NAMALWA (cell line): Measurements from ENCODE around the gene NHLRC4.

Experiments used
- DNase-seq: peaks from one replicate; pipeline ENCODE4 v3.0.0-alpha.2; 2015; ENCODE audit warnings: low spot score

NHLRC4 gene

GRCh38 chr16:582614-583331 lies 16.0 kb downstream of the NHLRC4 start:
- no peak for DNase-seq

DNA sequence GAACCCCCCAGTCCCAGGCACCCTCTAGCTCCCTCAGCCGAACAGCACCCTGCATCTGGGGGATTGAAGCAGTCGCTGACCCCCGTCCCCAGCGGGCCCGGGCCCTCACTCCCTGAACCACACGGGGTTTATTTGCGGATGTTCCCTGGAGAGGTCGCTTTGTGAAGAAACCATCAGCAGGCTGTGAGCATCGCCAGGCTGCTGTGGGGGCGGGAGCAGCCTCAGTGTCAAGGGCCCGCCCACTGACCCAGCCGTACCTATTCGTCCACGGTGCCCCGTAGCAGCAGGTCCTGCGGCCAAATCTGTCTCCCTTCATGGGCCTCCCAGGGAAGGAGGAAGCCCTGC lies 16.6 kb downstream of the NHLRC4 start:
- no peak for DNase-seq

DNA sequence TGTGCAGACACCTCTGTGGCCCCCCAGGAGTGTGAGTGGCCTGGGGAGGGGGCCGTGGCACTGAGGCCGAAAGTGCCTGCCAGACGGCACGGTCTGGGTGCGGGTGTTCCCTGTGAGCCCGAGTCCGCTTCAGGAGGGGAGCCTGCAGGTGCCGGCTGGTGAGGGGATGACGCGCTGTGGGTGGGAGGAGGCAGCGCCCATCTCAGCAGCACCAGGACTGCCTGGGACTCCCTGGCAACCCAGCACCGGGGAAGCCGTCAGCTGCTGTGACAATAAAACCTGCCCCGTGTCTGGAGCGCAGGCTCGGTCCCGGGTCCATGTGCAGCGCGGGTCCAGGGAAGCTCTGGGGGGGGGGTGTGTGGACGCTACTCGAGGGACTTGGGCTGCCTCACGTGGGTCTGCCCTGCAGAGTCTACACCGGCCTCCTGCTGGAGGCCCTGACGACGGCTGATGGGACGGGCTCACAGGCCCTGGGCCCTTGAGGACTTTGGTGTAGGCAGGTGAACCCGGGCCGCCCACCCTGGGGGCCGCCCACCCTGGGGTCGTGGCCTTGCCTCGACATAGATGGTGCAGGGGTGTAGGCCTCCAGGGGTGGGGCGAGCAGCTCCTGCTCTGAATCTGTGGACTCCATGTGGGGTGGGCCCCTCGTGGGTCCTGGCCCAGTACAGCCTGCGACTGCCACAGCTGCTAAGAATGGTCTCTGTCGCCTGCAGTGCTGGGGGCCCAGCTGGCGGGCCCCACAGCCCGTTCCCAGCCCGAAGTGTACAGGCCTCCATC lies 17.2 kb downstream of the NHLRC4 start:
- no peak for DNase-seq

- peak; percentile 36 for DNase-seq
These were observed 18.5 kb downstream of the NHLRC4 start for GRCh38 chr16:585351-585750.

- DNase-seq: no peak
These were observed 19.3 kb downstream of the NHLRC4 start for GRCh38 chr16:586047-586644.

GRCh38 chr16:586645-587590 lies 20.1 kb downstream of the NHLRC4 start:
- no peak for DNase-seq

DNA sequence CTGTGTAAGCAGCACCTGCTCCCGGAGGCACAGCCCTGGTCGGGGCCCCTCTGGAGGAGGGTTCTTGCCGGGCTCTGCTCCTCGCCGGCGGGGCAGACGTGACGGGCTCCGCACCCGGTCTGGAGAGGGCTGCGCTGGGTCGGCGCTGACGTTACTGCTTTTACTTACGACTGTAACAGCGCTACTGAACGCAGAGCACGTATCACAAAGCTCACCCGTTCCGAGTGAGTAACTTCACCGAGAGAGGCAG lies 21.8 kb downstream of the NHLRC4 start:
- peak; percentile 83 for DNase-seq

DNA sequence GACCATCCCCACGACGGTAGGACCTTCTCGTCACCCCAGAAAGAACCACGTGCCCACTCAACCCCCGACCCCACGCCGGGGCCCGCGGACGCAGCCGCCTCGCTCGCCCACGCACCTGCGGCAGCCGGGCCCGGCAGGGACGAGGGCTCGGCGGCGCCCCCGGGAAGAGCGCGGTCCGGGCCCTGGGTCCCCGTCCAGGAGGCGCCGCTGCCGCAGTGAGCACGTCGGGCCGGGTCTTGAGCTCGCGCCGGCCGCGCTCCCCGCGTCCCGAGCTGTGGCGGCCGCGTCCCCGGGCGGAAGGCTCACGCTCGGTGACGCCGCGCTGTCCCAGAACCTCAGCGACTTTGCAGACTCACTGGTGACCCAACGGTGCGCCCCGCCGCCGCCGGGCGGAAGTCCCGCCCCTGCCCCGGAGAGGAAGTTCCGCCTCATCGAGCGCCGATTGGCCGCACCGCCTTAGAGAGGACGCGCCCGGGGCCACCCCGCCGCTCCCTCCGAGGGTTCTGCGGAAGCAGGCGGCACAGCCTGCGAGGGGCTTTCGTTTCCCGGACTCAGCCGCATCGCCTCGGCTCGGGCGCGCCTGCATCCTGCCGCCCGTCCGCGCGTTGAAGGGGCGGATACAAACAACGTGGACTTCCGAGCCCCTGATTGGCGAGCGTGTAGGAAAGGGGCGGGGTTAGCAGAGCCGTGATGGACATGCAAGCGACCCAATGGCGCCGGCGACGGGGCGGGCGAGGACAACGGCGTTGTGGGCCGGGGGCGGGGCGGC lies 22.3 kb downstream of the NHLRC4 start:
- DNase-seq: peak; percentile 95

- DNase-seq: peak; percentile 96
These were observed 22.9 kb downstream of the NHLRC4 start, which contains the start of gene RAB40C for GRCh38 chr16:589658-590187. RAB40C (plus strand) TSS chr16:590066; CDS start chr16:590292, 226 bp downstream.

DNA sequence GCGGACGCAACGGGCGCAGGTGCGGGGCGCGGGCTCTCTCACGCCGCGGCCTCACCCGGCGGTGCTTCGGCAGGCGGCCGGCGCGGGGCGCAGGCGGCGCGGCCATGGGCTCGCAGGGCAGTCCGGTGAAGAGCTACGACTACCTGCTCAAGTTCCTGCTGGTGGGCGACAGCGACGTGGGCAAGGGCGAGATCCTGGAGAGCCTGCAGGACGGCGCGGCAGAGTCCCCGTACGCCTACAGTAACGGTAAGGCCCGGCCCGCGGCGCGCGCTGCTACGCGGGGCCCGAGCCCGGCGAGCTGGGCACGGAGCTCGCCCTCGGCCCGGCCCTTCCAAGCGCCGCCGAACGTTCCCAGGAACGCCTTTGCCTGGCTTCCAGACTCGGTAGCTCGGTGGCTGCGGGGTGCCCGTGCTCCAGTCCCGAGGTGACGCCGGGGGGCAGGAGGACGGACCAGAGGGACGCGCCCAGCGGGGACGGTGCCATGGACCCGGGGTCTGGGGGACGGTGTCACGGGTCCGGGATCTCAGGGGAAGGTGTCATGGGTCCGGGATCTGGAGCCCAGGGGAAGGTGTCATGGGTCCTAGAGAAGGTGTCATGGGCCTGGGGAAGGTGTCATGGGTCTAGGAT lies 23.5 kb downstream of the NHLRC4 start:
- no peak for DNase-seq

- DNase-seq: no peak
These were observed 24.0 kb downstream of the NHLRC4 start for GRCh38 chr16:590815-591200.

DNA sequence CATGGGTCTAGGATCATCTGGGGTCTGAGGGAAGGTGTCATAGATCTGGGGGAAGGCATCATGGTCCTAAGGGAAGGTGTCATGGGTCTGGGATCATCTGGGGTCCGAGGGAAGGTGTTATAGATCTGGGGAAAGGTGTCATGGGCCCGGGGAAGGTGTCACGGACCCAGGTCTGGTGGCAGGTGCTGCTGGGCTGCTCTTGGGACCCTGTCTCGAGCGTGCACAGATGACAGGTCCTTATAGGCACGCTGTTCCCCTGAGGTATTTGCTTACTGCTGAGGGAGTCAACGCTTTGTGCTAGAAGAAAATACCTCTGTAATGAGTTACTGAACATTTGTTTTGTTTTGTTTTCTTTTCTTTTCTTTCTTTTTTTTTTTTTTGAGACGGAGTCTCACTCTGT lies 24.4 kb downstream of the NHLRC4 start:
- no peak for DNase-seq

DNA sequence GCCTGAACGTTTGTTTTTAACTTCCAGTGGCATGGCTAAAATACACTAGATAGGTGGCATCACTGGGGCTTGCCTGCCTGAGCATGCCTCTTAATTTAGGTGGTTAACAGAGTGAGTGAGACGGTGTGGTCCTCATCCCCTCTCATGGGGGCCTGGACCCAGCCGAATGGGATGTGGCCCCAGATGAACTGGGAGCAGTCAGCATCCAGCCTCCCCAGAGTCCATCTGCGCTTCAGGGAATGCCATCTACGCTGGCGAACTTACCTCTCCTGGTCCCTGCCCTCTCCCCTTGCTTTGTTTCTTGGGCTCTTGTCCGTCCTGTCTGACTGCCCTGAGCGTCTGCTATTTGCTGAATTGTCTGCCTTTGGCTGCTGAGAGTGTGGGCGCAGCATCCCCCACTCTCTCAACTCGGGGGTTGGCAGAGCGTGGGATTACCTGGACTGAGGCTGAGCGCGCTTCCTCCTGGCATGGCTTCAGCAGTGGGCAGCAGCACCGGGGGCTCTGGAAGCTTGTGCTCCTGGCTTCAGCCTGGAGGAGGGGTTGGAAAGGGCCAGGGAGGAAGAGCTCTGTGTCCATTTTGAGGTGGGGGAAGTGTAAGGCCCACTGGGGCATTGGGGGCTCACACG lies 25.2 kb downstream of the NHLRC4 start:
- DNase-seq: no peak

GRCh38 chr16:592518-593306 lies 25.9 kb downstream of the NHLRC4 start:
- DNase-seq: no peak

DNA sequence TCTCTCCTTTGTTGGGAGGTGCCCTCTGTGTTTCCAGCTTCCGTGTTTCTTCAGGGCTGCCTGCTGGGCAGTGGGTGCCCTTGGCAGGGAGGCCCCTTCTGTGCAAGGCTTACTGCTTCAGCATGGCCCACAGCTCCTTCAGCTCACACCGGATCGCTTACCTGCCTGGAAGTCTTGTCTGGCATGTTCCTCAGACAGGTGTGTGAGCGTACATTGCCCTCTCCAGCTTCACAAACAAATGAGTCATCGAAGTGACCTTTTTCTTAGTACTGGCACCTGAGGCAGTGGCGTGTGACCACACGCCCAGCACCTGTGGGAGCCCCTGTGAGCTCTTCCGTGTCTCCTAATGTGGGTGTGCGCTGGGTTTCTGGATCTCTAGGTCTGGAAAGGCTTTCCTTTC lies 26.6 kb downstream of the NHLRC4 start:
- DNase-seq: no peak

GRCh38 chr16:593807-594206 lies 27.0 kb downstream of the NHLRC4 start:
- no peak for DNase-seq

DNA sequence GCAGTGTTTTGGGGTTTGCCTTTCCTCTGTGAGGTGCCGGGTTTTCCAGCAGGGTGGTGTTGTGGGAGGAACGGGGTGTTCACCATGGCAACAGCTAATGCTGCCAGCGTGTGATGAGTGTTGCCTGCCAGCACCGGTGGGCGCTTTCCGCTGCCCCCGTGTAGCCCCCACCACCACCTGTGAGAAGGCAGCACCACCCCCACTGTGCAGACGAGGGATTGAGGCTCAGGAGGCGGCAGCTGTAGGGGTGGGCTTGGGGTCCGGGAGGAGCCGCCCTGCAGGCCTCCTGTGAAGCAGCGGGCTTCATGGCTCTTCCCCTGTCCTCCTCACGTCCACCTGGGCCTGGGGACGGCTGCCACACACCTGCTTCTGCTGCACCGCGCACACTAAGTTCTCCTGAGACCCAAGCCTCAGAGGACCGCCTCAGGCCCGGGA lies 28.3 kb downstream of the NHLRC4 start:
- DNase-seq: no peak

DNA sequence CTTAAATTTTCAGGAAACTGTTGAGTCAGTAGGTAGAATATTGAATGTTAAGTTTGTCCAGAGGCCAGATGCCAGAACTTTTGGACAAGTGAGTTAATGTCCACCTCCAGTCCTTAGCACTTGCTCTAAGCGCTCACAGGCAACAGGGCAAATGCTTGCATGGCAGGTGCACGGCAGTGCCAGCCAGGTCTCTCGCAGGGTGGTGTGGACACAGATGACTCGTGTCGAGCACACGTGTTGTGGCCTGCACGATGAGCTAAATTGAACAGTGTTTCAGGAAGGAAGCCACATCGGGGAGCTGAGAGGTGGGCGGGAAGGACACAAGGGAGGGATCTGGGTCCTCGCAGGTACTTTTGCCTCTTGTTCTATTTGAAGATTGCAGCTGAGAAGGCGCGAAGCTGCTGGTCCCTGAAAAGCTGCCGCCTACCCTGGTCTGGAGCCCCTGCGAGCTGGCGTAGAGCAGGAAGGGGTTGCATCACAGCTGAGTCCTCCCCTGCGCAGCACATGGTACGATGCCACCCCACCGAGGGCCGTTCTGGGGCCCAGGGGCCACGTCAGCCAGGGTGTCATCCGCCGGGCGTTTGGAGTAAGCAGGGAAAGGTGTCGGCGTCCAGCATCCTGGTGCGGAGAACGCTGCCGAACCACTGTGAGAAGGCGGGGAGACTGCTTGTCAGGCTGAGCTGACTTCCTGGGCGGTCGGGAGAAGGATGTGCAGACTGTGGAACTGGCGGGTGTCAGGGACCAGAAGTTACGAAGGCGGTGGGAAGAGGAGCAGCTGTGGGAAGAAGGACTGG lies 29.3 kb downstream of the NHLRC4 start:
- no peak for DNase-seq

- no peak for DNase-seq
These were observed 29.9 kb downstream of the NHLRC4 start for GRCh38 chr16:596736-597060.
